Measurements from ENCODE around the gene GNAT1. TPM values are rescaled to one million over a fixed set of nuclear protein-coding genes. Genes with fewer than 3 reads are reported as not detected.

Gene GNAT1
- total RNA-seq, 4 donors from 2014 or later = not detected

- TF ChIP-seq, protein P1, sequence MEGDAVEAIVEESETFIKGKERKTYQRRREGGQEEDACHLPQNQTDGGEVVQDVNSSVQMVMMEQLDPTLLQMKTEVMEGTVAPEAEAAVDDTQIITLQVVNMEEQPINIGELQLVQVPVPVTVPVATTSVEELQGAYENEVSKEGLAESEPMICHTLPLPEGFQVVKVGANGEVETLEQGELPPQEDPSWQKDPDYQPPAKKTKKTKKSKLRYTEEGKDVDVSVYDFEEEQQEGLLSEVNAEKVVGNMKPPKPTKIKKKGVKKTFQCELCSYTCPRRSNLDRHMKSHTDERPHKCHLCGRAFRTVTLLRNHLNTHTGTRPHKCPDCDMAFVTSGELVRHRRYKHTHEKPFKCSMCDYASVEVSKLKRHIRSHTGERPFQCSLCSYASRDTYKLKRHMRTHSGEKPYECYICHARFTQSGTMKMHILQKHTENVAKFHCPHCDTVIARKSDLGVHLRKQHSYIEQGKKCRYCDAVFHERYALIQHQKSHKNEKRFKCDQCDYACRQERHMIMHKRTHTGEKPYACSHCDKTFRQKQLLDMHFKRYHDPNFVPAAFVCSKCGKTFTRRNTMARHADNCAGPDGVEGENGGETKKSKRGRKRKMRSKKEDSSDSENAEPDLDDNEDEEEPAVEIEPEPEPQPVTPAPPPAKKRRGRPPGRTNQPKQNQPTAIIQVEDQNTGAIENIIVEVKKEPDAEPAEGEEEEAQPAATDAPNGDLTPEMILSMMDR (IDR thresholded peaks at IDR 0.05) = no peak
- no peak for TF ChIP-seq POLR2A (IDR thresholded peaks at IDR 0.05)
- TF ChIP-seq POLR2AphosphoS5 (IDR thresholded peaks at IDR 0.05) = no peak
- WGBS, 2 donors (ENCODE audit: low coverage in 1 of 2) = no CpG with 5 or more reads among the region's 34 CpGs
Observed at GRCh38 chr3:50193746-50194127, 2.3 kb downstream of the GNAT1 start.

DNA sequence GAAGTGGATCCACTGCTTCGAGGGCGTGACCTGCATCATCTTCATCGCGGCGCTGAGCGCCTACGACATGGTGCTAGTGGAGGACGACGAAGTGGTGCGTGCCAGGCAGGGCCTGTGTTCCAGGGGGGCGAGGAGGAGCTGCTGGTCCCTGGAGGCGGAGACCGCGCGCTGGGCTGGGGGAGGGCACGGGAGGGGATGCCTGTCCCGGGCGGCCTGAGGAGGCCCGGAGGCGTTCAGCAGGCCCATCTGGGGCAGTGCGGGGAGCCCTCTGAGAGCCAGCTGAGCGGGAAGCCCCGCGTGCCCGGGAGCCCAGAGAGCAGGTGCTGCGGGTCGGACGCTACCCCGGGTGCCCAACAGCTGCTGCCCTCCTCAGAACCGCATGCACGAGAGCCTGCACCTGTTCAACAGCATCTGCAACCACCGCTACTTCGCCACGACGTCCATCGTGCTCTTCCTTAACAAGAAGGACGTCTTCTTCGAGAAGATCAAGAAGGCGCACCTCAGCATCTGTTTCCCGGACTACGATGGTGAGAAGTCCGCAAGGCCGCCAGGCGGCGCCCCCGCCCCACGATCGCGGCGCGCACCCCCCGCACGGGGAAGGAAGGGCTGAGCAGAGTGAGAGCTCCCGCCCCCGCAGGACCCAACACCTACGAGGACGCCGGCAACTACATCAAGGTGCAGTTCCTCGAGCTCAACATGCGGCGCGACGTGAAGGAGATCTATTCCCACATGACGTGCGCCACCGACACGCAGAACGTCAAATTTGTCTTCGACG, 2.9 kb downstream of the GNAT1 start:
- peaks cover 69% of the 10 kb centered on the region for H3K27me3 ChIP-seq
- peak overlapping the region in 1 of 2 donors; percentile 16 for H3K4me3 ChIP-seq
- H3K4me1 ChIP-seq = peaks cover 0 to 28% (median 15%) of the 10 kb centered on the region in 3 donors
- WGBS, 2 donors (ENCODE audit: low coverage in 1 of 2) = 23% methylated on average over 8 of the region's 70 CpGs; no CpG with 5 or more reads in 1 of the 2 donors
- no peaks in the 10 kb centered on the region for H3K36me3 ChIP-seq
- H3K9me3 ChIP-seq = no peaks in the 10 kb centered on the region
- no peak for TF ChIP-seq POLR2AphosphoS5 (IDR thresholded peaks at IDR 0.05)
- TF ChIP-seq, protein P1 (IDR thresholded peaks at IDR 0.05) = peak in 3 of 4 experiments; percentile 86 to 94 (median 90)
- peak; percentile 76 for ATAC-seq
- no peak overlapping the region for H3K27ac ChIP-seq

More at GRCh38 chr3:50193746-50194127, 2.3 kb downstream of the GNAT1 start:
- Histone ChIP-seq H3K27ac (no peak overlapping the region), H3K4me3 (no peak overlapping the region), H3K9me3 (no peaks in the 10 kb centered on the region), H3K36me3 (no peaks in the 10 kb centered on the region), H3K4me1 (peaks cover 0 to 33% (median 15%) of the 10 kb centered on the region in 3 donors), H3K27me3 (peaks cover 65% of the 10 kb centered on the region)
- ATAC-seq = no peak

DNA sequence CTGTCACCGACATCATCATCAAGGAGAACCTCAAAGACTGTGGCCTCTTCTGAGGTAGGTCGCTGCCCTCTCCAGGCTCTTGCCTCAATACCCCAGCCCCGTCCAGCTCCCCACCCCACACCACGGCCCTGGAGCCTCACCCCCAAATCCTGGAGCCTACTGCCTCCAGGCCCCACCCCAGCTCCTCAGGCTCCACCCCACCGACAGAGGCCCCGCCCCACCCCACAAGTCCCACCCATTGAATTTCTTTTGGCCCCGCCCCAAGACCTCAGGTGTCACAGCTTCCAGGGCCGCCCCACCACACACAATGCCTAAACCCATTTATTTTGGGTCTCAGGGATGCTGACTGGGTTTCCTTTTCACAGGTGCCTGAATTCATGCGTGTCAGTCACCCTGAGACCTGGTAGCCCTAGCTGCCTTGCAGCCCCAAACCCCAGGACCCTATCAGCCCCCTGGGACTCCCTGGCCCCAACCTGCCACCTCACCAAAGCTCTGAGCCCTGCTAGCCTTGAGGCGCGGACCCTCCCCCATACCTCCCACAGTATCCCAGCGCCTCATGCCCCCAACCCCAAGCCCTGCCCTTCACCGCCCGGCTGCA, 3.6 kb downstream of the GNAT1 start:
- Histone ChIP-seq H3K4me3 (peak overlapping the region in 1 of 2 donors; percentile 16), H3K9me3 (no peaks in the 10 kb centered on the region), H3K27ac (no peak overlapping the region), H3K27me3 (peaks cover 74% of the 10 kb centered on the region), H3K4me1 (peaks cover 0 to 28% (median 15%) of the 10 kb centered on the region in 3 donors), H3K36me3 (no peaks in the 10 kb centered on the region)
- WGBS, 2 donors (ENCODE audit: low coverage in 1 of 2) = 40% methylated on average over 1 of the region's 14 CpGs; no CpG with 5 or more reads in 1 of the 2 donors
- ATAC-seq = no peak
- TF ChIP-seq POLR2A (IDR thresholded peaks at IDR 0.05) (no peak), EP300 (IDR thresholded peaks at IDR 0.05) (no peak), POLR2AphosphoS5 (IDR thresholded peaks at IDR 0.05) (no peak)
- TF ChIP-seq, protein P1 (IDR thresholded peaks at IDR 0.05) = no peak

DNA sequence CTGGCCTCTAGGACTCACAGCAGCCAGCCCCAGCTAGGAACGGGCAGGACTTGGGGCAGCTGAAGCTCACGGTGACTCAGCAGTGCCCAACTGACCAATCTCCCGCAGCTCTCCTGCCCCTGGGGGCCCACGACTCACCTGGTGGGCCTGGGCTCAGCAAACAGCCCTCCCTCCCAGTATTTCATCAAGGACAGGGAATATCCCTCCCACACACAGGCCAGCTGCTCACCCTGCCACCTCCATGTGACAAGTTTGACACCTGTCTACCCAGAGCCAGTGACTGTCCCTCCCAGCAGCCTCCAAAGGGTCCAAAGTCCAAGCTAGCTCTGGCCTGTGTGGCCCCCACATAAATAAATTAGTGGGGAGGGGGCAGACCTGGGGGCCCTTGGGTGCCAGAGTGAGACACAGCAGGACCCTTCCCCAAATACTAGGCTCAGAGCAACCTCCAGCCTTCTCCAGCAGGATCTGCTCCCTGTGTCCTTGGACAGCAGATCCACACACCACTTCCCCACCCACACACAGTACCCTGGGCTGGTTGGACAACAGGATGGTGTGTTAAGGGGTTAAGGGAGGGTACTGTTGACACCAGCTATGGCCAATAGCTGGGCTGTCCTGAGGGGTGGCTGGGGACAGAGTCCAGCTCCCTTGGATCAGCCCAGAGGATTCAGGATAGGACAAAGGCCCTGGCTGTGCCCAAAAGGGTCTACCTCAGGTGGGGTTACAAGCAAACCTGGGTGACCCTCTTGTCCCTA, 4.3 kb downstream of the GNAT1 start:
- ATAC-seq = no peak
- no CpG with 5 or more reads among the region's 4 CpGs for WGBS, 2 donors (ENCODE audit: low coverage in 1 of 2)
- no peaks in the 10 kb centered on the region for H3K9me3 ChIP-seq
- no peak overlapping the region for H3K27ac ChIP-seq
- H3K4me3 ChIP-seq = no peak overlapping the region
- TF ChIP-seq, protein P1 (IDR thresholded peaks at IDR 0.05) = no peak
- TF ChIP-seq POLR2A (IDR thresholded peaks at IDR 0.05) (no peak), EP300 (IDR thresholded peaks at IDR 0.05) (no peak), POLR2AphosphoS5 (IDR thresholded peaks at IDR 0.05) (no peak)
- H3K36me3 ChIP-seq = no peaks in the 10 kb centered on the region
- H3K4me1 ChIP-seq = peaks cover 0 to 28% (median 15%) of the 10 kb centered on the region in 3 donors
- H3K27me3 ChIP-seq = peaks cover 79% of the 10 kb centered on the region
